ENCODE results near the gene EFNB2. TPM values are rescaled to one million over a fixed set of nuclear protein-coding genes. Genes with fewer than 3 reads are reported as not detected.

Gene EFNB2
- total RNA-seq, 1 experiment from 2014 or later = 68.0 TPM

- Mint-ChIP-seq H3K27ac (ENCODE audit: unreplicated experiment) (peak overlapping the region; percentile 28), H3K4me1 (ENCODE audit: low read depth, unreplicated experiment) (peaks cover 27% of the 10 kb centered on the region), H3K4me3 (ENCODE audit: unreplicated experiment) (no peak overlapping the region), H3K36me3 (ENCODE audit: insufficient read depth, unreplicated experiment) (peaks cover 89% of the 10 kb centered on the region), H3K27me3 (ENCODE audit: insufficient read depth, unreplicated experiment) (no peaks in the 10 kb centered on the region), H3K9me3 (ENCODE audit: unreplicated experiment) (no peaks in the 10 kb centered on the region)
- POLR2A ChIA-PET = no interaction called here
- no peak for DNase-seq
- no peaks in the 10 kb centered on the region; the same call in 1 of the 2 replicates for H3K4me1 ChIP-seq
- intact Hi-C loops (cut with micrococcal nuclease; ENCODE audit: unreplicated experiment) = no loop called here
- H3K36me3 ChIP-seq (ENCODE audit: control insufficient read depth, insufficient read depth, low read length) = peaks cover 5% of the 10 kb centered on the region
- H3K4me3 ChIP-seq (ENCODE audit: low read depth, low read length) = no peak overlapping the region
- CTCF ChIA-PET = no interaction called here
- no peaks in the 10 kb centered on the region for H3K9me3 ChIP-seq
- no peak for TF ChIP-seq CTCF (IDR thresholded peaks at IDR 0.05; ENCODE audit: insufficient read depth in 1 of 2, low read depth in 1 of 2, low read length in 1 of 2, severe bottlenecking in 1 of 2, unreplicated experiment in 1 of 2)
- no TSS peak for BruUV-seq (replicated peaks)
- H3K27me3 ChIP-seq (replicated peaks; ENCODE audit: control insufficient read depth, insufficient read depth, low read length) = no peaks in the 10 kb centered on the region
Measured at GRCh38 chr13:106499896-106500295, 35.6 kb downstream of the EFNB2 start.

- POLR2A ChIA-PET = no interaction called here
- H3K4me1 Mint-ChIP-seq (ENCODE audit: low read depth, unreplicated experiment) = peaks cover 27% of the 10 kb centered on the region
Measured at GRCh38 chr13:106499113-106499512, 36.3 kb downstream of the EFNB2 start.

GRCh38 chr13:106498571-106498970 lies 36.9 kb downstream of the EFNB2 start:
- no peak overlapping the region for H3K4me3 ChIP-seq (ENCODE audit: low read depth, low read length)
- H3K27me3 ChIP-seq (replicated peaks; ENCODE audit: control insufficient read depth, insufficient read depth, low read length) = no peaks in the 10 kb centered on the region
- no peak for DNase-seq
- H3K36me3 ChIP-seq (ENCODE audit: control insufficient read depth, insufficient read depth, low read length) = peaks cover 2% of the 10 kb centered on the region; the same call in 1 of the 2 replicates
- CTCF ChIA-PET = no interaction called here
- peak overlapping the region; percentile 17 for H3K27ac Mint-ChIP-seq (ENCODE audit: unreplicated experiment)
- no TSS peak for BruUV-seq (replicated peaks)
- no peak overlapping the region for H3K4me3 Mint-ChIP-seq (ENCODE audit: unreplicated experiment)
- no peaks in the 10 kb centered on the region for H3K9me3 ChIP-seq
- H3K4me1 Mint-ChIP-seq (ENCODE audit: low read depth, unreplicated experiment) = peaks cover 27% of the 10 kb centered on the region
- TF ChIP-seq CTCF (IDR thresholded peaks at IDR 0.05; ENCODE audit: insufficient read depth in 1 of 2, low read depth in 1 of 2, low read length in 1 of 2, severe bottlenecking in 1 of 2, unreplicated experiment in 1 of 2) = no peak
- peaks cover 87% of the 10 kb centered on the region for H3K36me3 Mint-ChIP-seq (ENCODE audit: insufficient read depth, unreplicated experiment)
- POLR2A ChIA-PET = no interaction called here
- intact Hi-C loops (cut with micrococcal nuclease; ENCODE audit: unreplicated experiment) = no loop called here
- no peaks in the 10 kb centered on the region for H3K27me3 Mint-ChIP-seq (ENCODE audit: insufficient read depth, unreplicated experiment)
- H3K4me1 ChIP-seq = no peaks in the 10 kb centered on the region; the same call in 1 of the 2 replicates
- no peaks in the 10 kb centered on the region for H3K9me3 Mint-ChIP-seq (ENCODE audit: unreplicated experiment)

More at GRCh38 chr13:106499113-106499512, 36.3 kb downstream of the EFNB2 start:
- Histone ChIP-seq H3K4me1 (no peaks in the 10 kb centered on the region; the same call in 1 of the 2 replicates), H3K36me3 (ENCODE audit: control insufficient read depth, insufficient read depth, low read length) (peaks cover 3% of the 10 kb centered on the region), H3K9me3 (no peaks in the 10 kb centered on the region), H3K4me3 (ENCODE audit: low read depth, low read length) (no peak overlapping the region), H3K27me3 (replicated peaks; ENCODE audit: control insufficient read depth, insufficient read depth, low read length) (no peaks in the 10 kb centered on the region)
- Mint-ChIP-seq H3K4me3 (ENCODE audit: unreplicated experiment) (no peak overlapping the region), H3K36me3 (ENCODE audit: insufficient read depth, unreplicated experiment) (peaks cover 87% of the 10 kb centered on the region), H3K9me3 (ENCODE audit: unreplicated experiment) (no peaks in the 10 kb centered on the region), H3K27me3 (ENCODE audit: insufficient read depth, unreplicated experiment) (no peaks in the 10 kb centered on the region), H3K27ac (ENCODE audit: unreplicated experiment) (no peak overlapping the region)
- TF ChIP-seq CTCF (IDR thresholded peaks at IDR 0.05; ENCODE audit: insufficient read depth in 1 of 2, low read depth in 1 of 2, low read length in 1 of 2, severe bottlenecking in 1 of 2, unreplicated experiment in 1 of 2) = no peak
- intact Hi-C loops (cut with micrococcal nuclease; ENCODE audit: unreplicated experiment) = no loop called here
- no peak for DNase-seq
- CTCF ChIA-PET = no interaction called here
- no TSS peak for BruUV-seq (replicated peaks)

Measured in Caco-2 (cell line).